DND-41 (cell line): ENCODE measurements around the gene TBC1D2B.

Experiments
- ATAC-seq: fragments of 200-7000 bp; cut with Tn5 transposase; 3 replicates; pipeline ENCODE4 v1.9.1; 2021; ENCODE audit warnings: low read depth; ENCODE audit not compliant: insufficient read depth
- DNase-seq: peaks from one replicate; pipeline ENCODE4 v3.0.0-alpha.2; 2020
- H2AFZ ChIP-seq: 2 replicates; pipeline ENCODE4 v1.6.0; 2012; ENCODE audit warnings: low read depth, low read length
- H3K27ac ChIP-seq: 2 replicates; pipeline ENCODE4 v1.5.1; 2012; ENCODE audit warnings: low read length, inconsistent platforms
- H3K27me3 ChIP-seq: fragments of 200-600 bp; sonication (generic); 2 replicates; pipeline ENCODE4 v1.6.0; 2012; ENCODE audit warnings: low read length, mild to moderate bottlenecking, inconsistent platforms; ENCODE audit not compliant: insufficient read depth, poor library complexity
- H3K36me3 ChIP-seq: 2 replicates; pipeline ENCODE4 v1.5.1; 2012; ENCODE audit warnings: low read length, inconsistent platforms; ENCODE audit not compliant: insufficient read depth
- H3K4me1 ChIP-seq: 2 replicates; pipeline ENCODE4 v1.5.1; 2012; ENCODE audit warnings: mild to moderate bottlenecking, low read length; ENCODE audit not compliant: insufficient read depth
- H3K4me2 ChIP-seq: 2 replicates; pipeline ENCODE4 v1.6.0; 2012; ENCODE audit warnings: mild to moderate bottlenecking, moderate library complexity, low read length, inconsistent platforms; ENCODE audit not compliant: insufficient read depth
- H3K4me3 ChIP-seq, 2 experiments: fragments of 200-600 bp in 1 of 2; shearing (Covaris generic) in 1 of 2; 2 replicates each; pipeline ENCODE4 v1.5.1; 2012 to 2016; ENCODE audit warnings: inconsistent platforms in 2 of 2, low read length in 2 of 2, mild to moderate bottlenecking in 2 of 2, low read depth in 1 of 2, moderate library complexity in 1 of 2
- H3K79me2 ChIP-seq: 2 replicates; pipeline ENCODE4 v1.6.0; 2012; ENCODE audit warnings: low read length, inconsistent platforms; ENCODE audit not compliant: insufficient read depth
- H3K9ac ChIP-seq: 2 replicates; pipeline ENCODE4 v1.6.0; 2012; ENCODE audit warnings: low read depth, mild to moderate bottlenecking, inconsistent platforms, low read length, moderate library complexity
- H3K9me3 ChIP-seq: 2 replicates; pipeline ENCODE4 v1.5.1; 2012; ENCODE audit warnings: low read length, moderate library complexity, mild to moderate bottlenecking, inconsistent platforms; ENCODE audit not compliant: insufficient read depth, severe bottlenecking
- H4K20me1 ChIP-seq: 2 replicates; pipeline ENCODE4 v1.6.0; 2012; ENCODE audit warnings: low read length; ENCODE audit not compliant: insufficient read depth
- CTCF ChIP-seq: IDR thresholded peaks from 2 replicates; pipeline ENCODE4 v1.5.1; 2012; ENCODE audit warnings: borderline replicate concordance, low read length, moderate library complexity, mild to moderate bottlenecking; ENCODE audit not compliant: poor library complexity, severe bottlenecking; ENCODE audit errors: extremely low read depth
- EZH2 ChIP-seq: IDR thresholded peaks from 3 replicates; pipeline ENCODE4 v1.6.1; 2012; ENCODE audit warnings: borderline replicate concordance, low read depth, mild to moderate bottlenecking, moderate library complexity, low read length, inconsistent platforms; ENCODE audit not compliant: severe bottlenecking

Gene TBC1D2B

GRCh38 chr15:78087951-78088772, 10.7 kb upstream of the TBC1D2B start:
- DNase-seq (no peak), ATAC-seq (no peak)
- Histone ChIP-seq H3K9ac (no peak overlapping the region), H3K4me3 (no peak overlapping the region), H3K4me1 (peaks cover 12% of the 10 kb centered on the region), H3K79me2 (no peaks in the 10 kb centered on the region), H3K27me3 (no peaks in the 10 kb centered on the region), H3K9me3 (no peaks in the 10 kb centered on the region), H3K36me3 (no peaks in the 10 kb centered on the region), H3K4me2 (no peak overlapping the region), H4K20me1 (no peaks in the 10 kb centered on the region), H3K27ac (no peak overlapping the region), H2AFZ (no peak overlapping the region)
- no peak for TF ChIP-seq EZH2
- TF ChIP-seq CTCF, result no peak

DNA sequence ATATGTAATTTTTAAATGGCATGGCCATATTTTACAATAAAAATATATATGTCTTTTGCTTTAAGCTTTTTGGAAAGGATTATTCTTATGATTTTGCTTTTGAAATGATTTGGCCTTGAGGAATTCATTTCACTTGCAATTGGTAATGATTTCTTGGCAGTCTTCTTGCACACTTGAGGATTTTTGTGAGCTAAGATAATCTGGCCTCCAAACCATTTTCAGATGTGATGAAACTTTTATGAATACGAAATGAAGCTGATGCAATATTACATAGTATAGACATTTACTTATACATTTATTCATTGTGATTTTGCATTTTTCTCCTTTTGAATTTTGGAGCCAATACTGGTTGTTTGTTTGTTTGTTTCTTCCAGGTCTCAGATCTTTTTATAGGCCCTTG, 8.4 kb upstream of the TBC1D2B start:
- no peak for ATAC-seq
- Histone ChIP-seq H3K4me1 (no peaks in the 10 kb centered on the region), H3K9ac (no peak overlapping the region), H4K20me1 (no peaks in the 10 kb centered on the region), H3K79me2 (no peaks in the 10 kb centered on the region), H3K27ac (no peak overlapping the region), H3K4me3 (no peak overlapping the region), H3K4me2 (no peak overlapping the region), H3K36me3 (no peaks in the 10 kb centered on the region), H3K27me3 (no peaks in the 10 kb centered on the region), H2AFZ (no peak overlapping the region), H3K9me3 (no peaks in the 10 kb centered on the region)
- no peak for TF ChIP-seq CTCF
- no peak for TF ChIP-seq EZH2
- no peak for DNase-seq

DNA sequence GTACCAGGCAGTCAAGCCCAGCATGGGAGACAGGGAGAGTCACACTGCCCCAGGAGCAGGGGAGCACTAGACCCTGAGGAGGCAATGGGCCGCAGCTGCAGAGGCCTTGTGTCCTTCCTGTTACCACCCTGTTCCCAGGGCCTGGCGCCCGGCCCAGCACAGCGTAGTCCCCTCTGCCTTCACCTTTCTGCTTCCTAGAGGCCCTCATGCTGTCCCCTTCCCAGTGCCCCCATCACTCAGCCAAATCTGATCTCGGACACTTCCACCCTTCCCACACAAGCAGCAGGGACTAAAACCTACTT, 6.9 kb upstream of the TBC1D2B start:
- H3K4me3 ChIP-seq, result no peak overlapping the region

More for the DNA sequence above, 6.9 kb upstream of the TBC1D2B start:
- Histone ChIP-seq H3K9ac (no peak overlapping the region), H3K27me3 (no peaks in the 10 kb centered on the region), H3K4me2 (no peak overlapping the region), H3K27ac (no peak overlapping the region), H3K36me3 (no peaks in the 10 kb centered on the region), H3K79me2 (no peaks in the 10 kb centered on the region), H4K20me1 (no peaks in the 10 kb centered on the region), H2AFZ (no peak overlapping the region), H3K4me1 (no peaks in the 10 kb centered on the region), H3K9me3 (no peaks in the 10 kb centered on the region)
- TF ChIP-seq EZH2, result no peak
- no peak for TF ChIP-seq CTCF
- DNase-seq (no peak), ATAC-seq (0 out of 3 replicates have a peak, but pooled peaks have one; percentile 7)
